ENCODE measurements around the gene ELOVL1.

Gene ELOVL1

DNA sequence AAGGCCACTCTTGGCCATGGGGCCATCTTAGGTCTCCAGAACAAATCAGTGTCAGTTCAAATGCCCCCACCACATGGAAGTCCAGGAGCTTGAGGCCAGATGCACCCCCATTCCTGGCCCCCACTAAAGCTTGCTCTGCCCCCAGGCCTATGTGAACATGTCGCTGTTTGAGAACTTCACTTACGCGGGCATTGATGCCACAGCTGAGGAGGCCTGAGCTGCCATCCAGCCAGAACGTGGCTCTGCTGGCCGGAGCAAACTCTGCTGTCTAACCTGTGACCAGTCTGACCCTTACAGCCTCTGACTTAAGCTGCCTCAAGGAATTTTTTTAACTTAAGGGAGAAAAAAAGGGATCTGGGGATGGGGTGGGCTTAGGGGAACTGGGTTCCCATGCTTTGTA, 45.3 kb downstream of the ELOVL1 start:
- no peak for DNase-seq

DNA sequence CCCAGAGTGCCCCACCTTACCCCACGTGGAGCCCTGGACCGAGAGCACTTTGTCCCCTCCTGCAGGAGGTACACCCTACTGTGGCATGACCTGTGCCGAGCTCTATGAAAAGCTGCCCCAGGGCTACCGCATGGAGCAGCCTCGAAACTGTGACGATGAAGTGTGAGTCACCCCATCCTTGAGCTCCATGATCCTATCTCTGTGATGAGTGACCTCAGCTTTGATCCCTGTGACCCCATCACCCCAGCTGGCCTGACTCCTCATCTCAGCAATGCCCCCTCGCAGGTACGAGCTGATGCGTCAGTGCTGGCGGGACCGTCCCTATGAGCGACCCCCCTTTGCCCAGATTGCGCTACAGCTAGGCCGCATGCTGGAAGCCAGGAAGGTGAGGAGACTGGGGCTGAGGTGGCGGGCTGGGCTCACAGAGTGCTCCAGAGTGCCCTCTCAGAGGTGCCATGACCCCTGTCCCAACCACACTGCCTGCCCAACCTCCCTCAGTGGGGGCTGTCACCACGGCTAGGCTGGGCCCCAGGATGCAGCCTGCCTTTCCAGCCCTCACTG, 46.4 kb downstream of the ELOVL1 start:
- no peak for DNase-seq

DNA sequence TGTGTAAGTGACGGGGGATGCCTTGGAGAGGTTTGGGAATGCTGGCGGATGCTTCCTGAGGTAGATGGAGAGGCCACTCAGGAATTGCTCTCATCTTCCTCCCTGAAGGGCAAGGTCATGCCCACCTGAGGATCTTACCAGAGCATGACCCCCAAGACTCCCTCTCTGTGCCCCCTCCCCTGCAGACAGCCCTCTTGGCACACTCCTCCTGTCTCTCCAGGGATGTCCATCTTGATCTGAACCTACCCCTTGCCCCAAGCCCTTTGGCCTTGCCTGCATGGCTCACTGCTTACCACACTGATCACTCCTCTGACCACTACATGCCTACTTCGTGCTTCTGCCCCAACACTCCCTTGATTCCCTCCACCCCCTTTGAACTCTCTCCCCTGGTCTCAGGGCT, 48.0 kb downstream of the ELOVL1 start:
- no peak for DNase-seq

DNA sequence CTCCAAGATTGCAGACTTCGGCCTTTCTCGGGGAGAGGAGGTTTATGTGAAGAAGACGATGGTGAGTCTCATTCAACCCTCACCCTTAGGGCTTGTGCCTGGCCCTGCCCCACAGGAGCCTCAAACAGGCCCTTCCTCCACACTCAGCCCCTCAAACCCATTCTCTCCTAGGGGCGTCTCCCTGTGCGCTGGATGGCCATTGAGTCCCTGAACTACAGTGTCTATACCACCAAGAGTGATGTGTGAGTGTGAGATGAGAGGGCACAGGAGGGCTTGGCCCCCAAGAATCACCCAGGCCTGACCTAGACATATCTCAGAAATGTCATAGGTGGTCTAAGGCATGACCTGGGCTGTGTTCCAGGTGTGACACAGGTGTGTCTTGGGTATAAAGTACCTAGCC, 48.5 kb downstream of the ELOVL1 start:
- DNase-seq: no peak

DNA sequence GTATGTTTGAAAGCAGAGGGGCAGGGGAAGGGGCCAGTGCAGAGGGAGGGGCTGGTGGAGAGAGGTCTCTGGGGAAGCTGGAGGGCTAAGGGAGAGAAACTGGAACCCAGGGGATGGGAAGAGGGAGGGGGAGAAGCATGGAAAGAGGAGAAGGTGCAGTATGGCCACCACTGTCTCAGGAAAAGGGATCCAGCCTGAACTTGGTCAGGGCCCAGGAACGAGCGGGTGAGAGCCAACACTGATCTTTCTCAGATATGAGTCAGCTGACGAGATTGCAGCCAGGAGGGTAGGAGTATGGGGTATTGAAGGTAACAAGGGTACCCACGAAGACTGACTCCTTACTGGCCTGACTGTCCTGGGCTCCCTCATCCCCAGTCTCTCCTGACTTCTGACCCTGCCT, 49.0 kb downstream of the ELOVL1 start:
- no peak for DNase-seq

DNA sequence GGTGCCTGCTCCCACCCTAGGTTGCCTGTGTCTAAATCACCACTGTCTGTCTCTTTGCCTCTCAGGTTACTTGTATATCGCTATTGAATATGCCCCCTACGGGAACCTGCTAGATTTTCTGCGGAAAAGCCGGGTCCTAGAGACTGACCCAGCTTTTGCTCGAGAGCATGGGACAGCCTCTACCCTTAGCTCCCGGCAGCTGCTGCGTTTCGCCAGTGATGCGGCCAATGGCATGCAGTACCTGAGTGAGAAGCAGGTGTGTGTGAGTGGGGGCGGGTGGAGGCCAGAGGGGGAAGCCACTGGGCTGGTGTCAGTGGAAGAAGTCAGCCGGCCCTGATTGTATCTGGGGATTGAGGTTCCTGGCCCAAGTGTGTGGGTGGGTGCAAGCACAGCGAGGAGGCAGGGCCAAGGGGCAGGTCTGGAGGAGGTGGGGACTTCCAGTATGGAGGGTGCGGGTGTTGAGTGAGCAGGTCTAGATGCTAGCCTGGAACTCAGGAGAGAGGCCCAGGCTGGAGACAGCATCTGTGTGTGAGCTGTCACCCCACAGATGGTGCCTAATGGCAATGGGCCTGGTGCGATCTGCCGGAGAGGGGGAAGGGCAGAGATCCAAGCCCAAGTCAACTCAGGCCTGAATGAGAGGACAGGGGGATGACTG, 49.9 kb downstream of the ELOVL1 start:
- no peak for DNase-seq

DNA sequence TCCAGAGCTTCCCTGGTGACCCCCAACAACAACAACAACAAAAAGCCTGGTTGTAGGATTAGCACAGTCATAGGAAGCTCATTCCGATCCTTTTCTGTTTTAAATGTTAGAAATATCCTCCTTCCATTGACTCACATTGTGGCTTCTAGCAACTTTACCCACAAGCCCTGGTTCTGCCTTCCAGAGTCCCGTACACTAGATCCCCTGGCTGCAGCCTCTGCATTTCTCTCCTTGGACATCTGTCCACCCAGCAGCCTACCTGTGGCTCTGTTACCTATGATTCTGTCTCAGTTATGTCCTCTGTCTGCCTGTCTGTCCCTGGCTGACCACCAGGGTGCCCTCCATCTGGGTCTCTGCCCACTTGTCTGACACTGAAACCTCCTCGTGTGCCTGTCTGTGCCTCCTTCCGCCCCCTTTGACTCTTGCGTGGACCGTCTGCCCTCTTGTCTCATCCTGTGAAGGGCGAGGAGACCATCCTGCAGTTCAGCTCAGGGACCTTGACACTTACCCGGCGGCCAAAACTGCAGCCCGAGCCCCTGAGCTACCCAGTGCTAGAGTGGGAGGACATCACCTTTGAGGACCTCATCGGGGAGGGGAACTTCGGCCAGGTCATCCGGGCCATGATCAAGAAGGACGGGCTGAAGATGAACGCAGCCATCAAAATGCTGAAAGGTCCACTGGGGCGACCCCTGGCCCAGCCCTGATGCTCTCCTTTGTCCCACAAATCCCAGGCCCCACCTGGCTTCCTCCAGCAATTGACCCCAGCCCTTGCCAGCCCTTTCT, 50.9 kb downstream of the ELOVL1 start:
- DNase-seq: no peak

DNA sequence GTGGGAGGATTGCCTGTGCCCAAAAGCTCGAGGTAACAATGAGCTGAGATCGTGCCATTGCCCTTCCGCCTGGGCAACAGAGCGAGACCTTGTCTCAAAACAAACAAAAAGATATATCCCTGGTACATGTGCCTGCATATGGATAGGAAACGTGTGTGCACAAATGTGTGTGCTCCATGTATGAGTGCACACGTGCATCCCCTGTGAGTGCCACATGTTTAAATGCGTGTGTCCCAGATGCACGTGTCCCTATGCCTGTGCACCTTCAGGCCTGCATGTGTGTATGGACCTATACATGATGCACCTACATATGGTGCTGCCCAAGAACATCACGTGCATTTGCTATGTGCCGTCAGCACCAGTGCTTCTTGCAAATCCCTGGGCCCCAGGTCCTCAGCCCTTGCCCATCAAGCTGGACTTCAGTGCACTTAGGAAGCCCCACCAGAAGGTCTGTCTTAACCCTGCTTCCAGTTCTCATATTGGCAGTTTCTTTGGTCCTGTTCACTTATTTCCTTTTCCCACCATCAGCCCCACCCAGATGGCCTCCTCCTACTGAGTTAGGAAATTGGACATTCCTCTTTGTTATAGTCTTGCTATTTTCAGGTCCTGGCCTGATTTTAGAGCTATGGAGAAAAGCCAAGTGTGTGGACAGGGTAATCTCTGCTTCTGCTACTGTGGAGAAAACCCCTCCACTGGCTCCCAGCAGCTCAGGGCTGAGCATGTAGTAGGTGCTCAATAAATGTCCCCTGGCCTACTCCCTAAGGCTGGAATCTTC, 51.7 kb downstream of the ELOVL1 start:
- DNase-seq: no peak

DNA sequence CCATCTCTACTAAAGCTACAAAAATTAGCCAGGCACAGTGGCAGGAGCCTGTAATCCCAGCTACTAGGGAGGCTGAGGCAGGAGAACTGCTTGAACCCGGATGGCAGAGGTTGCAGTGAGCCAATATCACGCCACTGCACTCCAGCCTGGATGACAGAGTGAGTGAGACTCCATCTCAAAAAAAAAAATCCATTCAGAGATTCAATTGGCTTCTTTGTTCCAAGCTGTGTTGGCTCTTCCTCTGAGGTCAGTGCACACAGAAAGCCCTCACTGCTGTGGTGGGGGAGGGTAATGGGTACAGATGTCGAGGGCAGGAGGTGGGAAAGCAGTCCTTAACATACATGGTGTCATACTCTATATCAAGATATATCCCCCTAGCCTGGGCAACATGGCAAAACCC, 52.3 kb downstream of the ELOVL1 start:
- DNase-seq: no peak

DNA sequence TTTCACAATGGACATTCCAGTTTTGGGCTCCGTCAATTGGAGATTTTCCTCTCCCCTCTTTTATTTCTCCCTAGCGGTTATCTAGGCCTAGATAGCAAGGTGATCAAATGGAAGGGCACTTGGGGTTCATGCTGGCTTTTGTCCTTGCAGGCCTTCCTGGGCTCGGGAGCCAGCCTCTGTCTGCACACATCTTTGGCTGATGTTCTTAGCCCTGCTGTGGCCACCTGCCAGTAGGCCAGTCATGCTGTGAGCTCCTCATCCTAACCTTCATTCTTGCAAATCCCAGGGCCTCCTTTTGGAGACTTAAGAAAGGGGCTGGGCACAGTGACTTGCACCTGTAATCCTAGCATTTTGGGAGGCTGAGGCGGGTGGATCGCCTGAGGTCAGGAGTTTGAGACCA, 53.6 kb downstream of the ELOVL1 start:
- DNase-seq: no peak

DNA sequence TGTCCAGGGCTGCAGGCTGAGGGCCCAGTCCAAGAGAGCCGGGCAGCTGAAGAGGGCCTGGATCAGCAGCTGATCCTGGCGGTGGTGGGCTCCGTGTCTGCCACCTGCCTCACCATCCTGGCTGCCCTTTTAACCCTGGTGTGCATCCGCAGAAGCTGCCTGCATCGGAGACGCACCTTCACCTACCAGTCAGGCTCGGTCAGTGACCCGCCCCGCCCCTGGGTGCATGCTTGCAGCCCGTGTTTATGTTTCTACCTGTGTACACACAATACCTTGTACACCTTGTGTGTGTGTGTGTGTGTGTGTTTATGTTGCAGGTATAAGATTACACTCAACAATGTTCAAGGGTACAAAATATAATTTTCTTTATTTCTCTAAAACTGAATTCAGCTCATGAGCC, 54.0 kb downstream of the ELOVL1 start:
- DNase-seq: no peak
